NCI-H446 (cell line): ENCODE results near the gene PNMA8B.
A peak's percentile ranks its signal among the peaks of the same experiment; 100 is the strongest.
"Not testable (repeated sequence)": the region's sequence is repeated elsewhere in the genome, so short reads cannot be mapped to it uniquely, and the experiment has no call there.

Experiments used
- DNase-seq, 2 experiments: peaks; one replicate each; lab custom pipeline; 2025; lab: John Stamatoyannopoulos, UW

PNMA8B gene, protein sequence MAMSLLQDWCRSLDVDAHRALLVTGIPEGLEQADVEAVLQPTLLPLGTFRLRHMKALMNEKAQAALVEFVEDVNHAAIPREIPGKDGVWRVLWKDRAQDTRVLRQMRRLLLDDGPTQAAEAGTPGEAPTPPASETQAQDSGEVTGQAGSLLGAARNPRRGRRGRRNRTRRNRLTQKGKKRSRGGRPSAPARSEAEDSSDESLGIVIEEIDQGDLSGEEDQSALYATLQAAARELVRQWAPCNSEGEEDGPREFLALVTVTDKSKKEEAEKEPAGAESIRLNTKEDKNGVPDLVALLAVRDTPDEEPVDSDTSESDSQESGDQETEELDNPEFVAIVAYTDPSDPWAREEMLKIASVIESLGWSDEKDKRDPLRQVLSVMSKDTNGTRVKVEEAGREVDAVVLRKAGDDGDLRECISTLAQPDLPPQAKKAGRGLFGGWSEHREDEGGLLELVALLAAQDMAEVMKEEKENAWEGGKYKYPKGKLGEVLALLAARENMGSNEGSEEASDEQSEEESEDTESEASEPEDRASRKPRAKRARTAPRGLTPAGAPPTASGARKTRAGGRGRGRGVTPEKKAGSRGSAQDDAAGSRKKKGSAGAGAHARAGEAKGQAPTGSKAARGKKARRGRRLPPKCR

DNA sequence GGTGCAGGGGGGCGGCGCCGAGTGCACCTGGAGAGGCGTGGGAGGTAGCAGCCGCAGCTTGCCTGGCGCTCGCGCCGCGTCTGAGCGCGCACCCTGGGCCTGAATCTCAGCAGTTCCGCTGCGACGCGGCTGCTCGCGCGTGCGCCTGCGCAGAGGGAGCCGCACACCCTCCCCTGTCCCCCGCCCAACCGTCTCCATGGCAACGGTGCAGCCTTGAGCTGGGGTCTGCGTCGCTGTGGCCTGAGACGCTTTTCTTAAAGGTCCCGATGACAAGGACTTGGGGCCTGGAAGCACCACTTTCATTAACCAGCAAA is at the start of gene PNMA8B:
TSS of gene PNMA8B (minus strand) at position 82 of the 314 bp plus-strand sequence. CDS start 402 bp downstream, outside the sequence.
- DNase-seq: peak in 1 of 2 experiments; percentile 56

DNA sequence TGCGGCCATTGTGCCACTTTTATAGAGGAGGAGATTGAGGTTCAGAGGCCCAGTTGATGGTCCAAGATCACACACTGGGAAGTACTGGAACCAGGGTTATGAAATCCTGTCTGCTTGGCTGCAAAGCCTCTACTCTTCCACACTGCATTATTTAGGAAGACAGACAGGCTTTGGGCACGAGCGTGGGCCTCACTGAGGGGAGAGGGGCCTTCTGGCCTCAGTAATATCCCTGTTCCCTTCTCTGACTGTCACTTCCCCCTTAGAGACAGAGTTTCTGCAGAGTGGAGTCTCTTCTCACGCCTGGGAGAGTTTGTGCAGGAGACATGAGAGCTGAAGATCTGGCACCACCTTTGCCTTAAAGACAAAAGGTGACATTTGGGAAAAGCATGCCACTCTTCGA is 49.0 kb upstream of the PNMA8B start:
- DNase-seq: no peak

DNA sequence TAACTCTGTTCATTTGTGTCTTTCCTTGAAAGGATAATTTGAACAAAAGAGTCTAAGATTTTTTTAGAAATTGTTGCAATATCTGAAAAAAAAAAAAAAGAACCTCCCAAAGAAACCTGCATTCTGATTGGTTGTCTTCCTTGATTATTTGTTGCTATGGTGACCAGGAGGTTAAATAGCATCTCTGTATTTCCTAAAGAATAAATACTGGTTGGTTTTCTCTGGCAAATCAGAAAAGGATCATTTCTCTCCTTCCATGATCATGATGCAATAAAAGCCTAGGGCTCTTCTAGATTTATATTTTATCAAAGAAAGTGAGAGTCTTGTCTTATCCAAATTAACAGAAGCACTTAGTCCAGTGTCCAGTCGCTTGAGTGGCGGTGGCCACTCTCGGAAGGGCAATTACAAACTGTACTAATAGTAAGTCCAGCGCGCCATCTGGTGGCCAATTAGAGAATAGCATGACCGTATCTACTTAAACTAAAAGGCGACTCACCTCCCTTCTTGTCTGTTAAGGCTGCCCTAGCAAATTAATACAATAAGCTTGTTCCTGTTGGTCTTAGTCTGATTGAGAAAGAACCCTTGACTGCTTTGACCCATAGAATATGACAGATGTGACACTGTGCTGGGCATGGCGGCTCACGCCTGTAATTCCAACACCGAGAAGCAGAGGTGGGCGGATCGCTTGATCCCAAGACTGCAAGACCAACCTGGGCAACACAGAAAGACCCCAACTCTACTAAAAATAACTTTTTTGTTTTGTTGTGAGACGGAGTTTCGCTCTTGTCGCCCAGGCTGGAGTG is 47.0 kb upstream of the PNMA8B start:
- peak; percentile 87 to 91 for DNase-seq

DNA sequence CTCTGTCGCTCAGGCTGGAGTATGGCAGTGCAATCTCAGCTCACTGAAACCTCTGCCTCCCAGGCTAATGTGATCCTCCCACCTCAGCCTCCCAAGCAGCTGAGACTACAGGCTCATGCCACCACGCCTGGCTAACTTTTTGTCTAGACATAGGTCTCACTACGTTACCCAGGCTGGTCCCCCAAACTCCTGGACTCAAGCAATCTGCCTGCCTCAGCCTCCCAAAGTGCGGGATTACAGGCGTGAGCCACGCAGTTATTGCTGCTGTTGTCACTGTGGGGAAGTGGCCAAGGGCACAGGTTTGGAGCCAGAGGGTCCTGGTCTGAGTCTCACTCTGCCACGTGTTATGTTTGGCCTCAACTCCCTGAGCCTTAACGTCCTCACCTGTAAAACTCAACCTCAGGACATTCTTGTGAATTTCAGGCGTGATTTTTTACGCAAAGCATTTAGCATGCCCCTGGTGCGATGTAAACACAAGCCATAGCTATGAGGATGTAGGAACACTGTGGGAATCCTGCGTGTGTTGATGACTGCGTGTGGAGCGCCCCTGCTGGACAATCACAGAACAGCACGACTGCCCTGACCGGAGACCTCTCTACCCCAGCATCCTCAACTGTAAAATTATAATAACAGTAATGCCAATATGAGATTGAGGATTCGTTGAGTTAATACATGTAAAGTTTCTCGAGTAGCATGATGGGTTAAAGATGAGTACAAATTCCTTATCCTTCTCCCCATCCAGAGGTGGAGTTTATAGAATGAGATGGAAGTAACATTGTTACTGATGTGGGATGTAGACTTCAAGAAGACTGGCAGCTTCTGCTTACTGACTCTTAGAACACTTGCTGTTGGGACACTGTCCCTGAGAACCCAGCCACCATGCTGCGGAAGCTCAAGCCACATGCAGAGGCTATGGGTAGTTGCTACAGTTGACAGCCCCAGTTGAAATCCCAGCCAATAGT is 41.8 kb upstream of the PNMA8B start:
- DNase-seq: peak in 1 of 2 experiments; percentile 50

DNA sequence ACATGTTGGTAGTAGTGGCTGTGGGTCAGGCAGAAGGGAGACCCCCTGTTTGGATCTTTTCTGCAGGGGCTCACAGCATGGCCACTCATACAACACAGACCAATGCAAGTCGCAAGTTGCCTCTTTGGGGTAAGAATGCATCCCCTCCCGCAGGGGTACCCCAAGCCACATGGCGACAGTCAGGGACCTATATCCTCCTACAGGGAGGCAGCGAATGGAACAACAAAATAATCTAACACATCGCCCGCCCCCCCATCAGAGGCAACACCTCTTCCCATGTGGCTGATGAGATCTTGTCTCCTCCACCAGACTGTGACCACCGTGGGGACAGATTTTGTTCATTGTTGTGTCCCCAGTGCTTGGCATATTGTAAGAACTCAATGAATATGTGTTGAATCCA is 40.7 kb upstream of the PNMA8B start:
- DNase-seq: no peak

DNA sequence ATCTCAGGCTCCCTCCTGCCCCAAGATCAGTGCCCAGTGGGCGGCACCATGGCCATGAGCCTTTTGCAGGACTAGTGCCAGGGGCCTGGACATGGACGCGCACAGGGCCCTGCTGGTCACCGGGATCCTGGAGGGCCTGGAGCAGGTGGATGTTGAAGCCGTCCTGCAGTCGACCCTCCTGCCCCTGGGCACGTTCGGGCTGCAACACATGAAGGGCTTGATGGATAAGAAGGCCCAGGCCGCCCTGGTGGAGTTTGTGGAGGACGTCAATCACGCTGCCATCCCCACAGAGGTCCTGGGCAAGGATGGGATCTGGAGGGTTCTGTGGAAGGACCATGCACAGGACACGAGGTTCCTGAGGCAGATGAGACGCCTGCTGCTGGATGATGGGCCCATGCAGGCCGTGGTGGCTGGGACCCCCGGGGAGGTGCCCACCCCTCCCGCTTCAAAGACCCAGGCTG is 38.0 kb upstream of the PNMA8B start:
- DNase-seq: no peak

DNA sequence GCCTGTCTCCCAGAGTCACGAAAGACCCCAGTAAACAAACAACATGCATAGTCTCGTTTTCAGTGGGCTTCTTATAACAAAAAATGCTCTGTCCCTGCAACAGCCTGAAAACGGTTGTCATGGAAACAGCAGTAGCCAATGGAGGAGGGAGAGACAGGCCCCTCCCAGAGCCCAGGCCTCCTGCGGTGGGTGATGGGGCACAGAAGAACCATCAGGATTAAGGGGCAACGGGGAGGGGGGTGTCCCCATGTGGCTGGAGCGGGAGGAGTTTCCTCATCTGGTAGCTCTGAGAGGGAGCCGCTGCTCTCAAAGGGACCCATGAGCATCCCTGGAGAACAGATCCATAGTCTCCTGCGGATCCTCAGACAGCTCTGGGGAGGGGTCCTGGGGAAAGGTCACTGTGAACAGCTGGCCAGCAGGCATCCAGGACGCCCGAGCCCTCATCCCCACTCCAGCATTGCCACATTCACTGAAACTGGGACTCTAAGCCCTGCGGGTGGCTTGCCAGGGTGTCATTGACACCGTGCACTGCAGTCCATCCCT is 37.5 kb upstream of the PNMA8B start:
- peak in 1 of 2 experiments; percentile 34 for DNase-seq

DNA sequence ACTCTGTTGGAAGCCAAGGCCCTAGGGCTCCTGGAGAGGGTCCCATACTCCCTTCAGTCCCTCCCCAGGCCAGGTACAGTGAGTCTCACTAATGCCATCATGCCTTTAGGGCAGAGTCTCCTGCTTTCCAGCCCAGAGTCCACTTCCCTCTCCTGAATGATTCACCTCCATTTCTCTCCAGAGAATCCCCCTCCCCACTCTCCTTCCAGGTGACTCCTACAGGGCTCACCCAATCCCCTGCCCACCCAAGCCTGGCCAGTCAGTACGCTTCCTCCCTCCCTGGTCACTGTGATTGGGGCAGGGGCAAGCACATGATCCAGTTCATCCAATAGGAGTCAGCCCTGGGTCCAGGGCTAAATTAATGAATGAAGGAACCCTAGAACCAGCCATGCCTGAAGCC is 35.0 kb upstream of the PNMA8B start:
- no peak for DNase-seq

DNA sequence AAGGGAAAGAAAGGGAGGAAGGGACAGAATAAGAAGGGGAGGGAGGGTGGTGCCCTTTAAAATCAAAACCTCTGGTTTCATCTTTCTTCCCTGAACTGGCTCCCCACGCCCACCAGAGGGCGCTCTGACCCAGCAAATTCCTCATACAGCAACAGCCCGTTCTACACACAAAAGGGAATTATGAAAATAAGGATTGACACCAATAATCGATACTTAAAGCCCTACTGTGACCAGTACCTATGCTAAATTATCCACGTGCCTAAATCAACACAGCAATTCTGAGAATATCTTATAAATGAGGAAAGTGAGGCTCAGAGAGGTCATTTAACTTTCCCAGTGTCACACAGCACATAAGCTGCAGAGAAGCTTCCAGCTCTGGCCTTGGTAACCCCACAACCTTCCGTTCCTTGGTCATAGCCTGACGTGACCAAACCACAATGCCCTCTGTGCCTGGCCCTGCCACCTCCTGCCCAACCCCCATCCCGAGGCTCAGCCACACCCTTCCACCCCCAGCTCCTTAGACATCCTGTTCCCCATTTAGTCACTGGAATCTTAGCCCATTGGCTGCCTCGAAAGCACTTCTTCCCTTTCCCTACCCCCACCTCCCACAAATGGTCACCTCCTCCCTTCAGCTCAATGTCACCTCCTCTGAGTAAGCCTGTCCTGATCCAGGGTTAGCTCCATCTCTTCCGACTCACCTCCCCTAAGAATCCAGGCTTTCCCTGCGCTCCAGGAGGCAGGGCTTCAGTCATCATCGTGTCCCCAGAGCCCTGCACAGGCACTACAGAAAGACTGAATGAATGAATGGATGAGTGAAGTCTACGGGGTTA is 34.2 kb upstream of the PNMA8B start:
- peak; percentile 46 to 82 for DNase-seq

DNA sequence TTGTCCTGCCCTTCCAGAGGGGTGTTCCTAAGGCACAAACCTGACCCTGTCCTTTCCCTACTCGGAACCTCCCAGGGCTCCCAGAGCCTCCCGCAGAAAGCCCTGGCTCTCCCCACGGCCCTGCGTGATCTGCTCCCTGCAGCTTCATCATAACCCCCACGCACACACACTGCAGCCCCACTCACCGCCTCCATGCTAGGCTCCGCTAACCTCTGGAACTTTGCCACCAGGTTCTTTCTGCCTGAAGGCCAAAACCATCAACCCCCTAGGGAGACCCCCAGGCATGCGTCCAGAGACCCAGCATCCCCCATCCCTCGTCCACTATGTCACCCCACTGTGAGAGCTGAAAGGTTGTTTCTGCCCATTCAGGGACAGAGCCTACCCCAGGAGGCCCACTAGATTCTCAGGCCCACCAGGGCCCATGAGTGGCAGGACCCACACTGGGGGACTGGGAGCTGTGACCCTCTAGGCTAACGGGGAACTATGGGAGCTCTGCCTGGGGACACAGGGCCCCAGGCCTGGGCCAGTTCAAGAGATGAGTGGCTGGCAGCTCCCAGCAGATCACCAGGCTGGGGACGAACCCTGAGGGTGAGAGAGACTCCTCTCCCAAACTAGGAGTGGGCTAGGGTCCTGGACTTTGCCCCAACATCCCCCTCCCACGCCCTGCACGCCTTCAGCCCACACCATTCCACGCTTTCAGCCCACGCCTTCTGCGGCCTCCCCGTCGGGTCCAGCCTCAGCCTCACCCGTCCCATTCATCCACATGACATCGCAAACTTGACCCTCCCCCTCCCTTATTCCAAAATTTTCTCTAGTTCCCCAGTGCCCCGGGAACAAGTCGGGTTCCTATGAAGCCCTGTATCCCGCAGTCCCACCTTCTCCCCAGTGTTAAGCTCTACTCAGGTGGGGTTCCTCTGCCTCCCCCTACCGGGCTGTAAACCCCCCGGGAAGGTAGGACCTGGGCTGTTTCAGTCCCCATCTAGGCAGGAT is 33.2 kb upstream of the PNMA8B start:
- DNase-seq: no peak

DNA sequence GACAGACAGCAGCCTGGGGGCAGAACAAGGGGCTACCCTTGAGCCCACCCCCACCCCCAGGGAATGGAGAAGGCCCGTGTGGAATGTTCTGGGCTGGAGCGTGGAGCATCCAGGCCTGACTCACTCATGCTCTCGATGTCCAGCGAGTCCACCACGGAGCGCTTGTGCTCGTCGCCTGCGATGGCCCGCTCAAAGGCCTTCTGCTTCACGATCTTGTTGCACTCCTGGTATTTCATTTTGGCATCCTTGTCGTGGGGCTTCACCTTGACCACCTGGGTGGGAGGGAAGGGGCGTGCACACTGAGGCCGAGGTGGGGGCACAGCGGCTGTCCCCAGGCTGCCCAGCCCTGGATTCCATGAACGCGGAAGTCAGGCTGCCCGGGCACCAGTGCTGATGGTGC is 31.1 kb upstream of the PNMA8B start:
- DNase-seq: not testable (repeated sequence)

DNA sequence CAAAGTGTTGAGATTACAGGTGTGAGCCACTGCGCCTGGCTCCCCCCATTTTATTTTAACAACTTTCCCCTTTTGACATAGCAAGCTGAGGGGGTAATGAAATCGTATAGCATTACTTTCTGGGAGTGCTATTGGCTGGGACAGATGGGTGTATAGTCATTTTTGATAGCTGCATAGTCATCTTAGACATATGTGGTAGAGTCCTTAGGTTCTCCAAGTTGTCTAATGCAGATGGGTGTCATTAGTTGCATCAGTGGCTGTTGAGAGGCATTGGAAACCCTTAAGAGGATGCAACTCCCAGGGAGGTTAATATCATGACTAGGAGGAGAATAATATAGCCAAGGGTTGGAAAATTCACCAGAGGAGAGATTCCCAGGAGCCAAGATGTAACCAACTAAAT is 28.6 kb upstream of the PNMA8B start:
- no peak for DNase-seq

DNA sequence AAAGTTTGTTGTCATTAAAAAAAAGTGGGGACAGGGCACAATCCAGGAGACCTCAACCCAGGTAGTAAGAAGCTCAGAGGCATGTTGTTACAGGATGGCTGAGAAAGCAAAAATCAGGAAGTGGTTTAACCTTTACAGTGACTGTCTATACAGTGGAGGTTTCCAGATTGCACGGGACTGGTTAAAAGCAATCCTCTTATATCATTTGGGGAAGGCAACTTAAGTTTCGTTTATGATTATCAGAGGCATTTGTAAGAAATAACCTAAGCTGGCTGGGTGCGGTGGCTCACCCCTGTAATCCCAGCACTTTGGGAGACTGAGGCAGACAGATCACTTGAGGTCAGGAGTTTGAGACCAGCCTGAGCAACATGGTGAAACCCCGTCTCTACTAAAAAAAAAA is 27.3 kb upstream of the PNMA8B start:
- DNase-seq: not testable (repeated sequence)

DNA sequence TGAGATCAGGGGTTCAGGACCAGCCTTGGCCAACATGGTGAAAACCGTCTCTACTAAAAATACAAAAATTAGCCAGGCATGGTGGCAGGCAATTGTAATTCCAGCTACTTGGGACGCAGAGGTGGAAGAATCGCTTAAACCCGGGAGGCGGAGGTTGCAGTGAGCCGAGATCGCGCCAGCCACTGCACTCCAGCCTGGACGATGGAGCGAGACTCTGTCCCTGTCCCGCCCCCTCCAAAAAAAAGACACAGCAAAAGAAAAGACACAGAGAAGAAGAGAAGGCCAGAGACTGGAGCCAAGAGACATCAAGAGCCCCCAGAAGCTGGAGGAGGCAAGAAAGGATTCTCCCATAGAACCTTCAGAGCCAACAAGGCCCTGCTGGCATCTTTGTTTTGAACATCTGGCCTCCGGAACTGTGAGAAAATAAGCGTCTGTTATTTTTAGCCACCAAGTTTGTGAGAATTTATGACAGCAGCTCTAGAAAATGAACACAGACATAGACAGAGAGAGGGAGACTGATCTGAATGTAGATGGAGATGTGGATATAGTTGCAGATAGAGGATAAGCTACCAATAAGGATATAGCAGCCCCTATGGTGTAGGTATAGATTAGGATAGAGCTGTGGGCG is 25.7 kb upstream of the PNMA8B start:
- DNase-seq: peak in 1 of 2 experiments; percentile 24

DNA sequence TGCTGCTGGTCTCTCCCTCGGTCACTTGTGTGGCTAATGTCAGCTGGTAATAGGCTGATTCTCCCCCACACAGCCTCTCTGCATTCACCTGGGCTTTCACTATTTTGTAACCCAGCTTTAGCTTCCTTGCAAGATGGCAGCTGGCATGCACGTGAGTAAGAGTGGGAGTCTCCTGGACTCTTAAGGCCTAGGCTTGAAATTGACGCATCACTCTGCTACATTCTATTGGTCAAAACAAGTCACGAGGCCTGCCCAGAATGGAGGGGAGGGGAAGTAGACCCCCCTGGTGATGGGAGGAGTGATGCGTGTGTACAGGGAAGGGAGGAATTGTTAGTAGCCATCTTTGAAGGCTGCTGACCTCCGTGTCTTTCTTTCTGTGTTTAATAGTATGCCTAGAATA is 24.9 kb upstream of the PNMA8B start:
- DNase-seq: no peak

DNA sequence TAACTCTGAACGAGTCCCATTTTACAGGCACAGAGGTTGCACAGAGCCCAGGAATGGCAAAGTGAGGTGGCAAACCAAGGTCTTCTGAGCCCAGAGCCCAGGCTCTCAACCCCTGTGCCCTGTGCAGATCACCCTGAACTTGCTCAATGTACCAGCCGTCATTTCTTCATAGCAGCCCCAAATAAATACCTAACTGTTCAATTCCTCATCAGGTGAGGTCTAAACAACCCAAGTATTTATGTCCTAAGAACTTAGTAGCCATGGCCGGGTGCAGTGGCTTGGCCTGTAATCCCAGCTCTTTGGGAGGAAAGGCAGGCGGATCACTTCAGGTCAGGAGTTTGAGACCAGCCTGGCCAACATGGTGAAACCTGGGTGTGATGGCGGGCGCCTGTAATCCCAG is 21.8 kb upstream of the PNMA8B start:
- no peak for DNase-seq

DNA sequence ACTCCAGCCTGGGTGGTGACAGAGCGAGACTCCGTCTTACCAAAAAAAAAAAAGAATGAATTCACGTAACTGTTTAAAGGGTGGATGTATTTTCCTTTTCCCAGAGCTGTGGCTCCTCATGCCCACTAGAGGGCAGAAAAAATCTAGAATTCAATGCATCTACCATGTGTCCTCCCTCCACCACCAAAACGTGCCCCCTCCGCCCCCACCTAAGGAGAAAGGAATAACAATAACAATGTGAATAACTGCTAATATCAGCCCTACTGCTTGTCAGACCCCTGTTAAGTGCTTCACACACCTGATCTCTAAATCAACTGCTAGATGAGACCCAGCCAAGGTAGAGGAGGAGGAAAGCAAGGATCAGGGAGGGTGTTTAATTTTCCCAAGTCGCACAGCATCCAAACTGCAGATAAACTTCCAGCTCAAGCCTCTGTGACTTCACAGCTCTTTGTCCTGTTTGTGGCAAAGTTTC is 20.2 kb upstream of the PNMA8B start:
- DNase-seq: peak in 1 of 2 experiments; percentile 67

DNA sequence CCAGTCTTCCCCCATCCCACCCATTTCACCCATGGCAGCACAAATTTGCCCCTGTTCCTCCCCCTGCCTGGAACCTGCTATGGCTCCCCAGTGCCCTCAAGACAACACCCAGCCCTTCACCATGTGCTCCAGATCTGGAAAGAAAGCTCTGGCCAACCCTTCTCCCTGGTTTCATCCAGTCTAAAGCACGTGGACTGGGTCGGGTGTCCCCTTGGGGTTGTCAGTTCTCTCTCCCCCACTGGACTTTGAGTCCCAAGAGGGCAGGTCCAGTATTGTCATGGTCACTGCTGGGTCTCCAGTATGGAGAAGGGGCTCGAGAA is 19.6 kb upstream of the PNMA8B start:
- DNase-seq: no peak
